GM19025 (cell line): ENCODE measurements around the gene ZNF100.
"Not testable (repeated sequence)": the region's sequence is repeated elsewhere in the genome, so short reads cannot be mapped to it uniquely, and the experiment has no call there.

Experiments
- ATAC-seq: cut with Tn5 transposase; IDR thresholded peaks from one replicate; pipeline ENCODE4 v1.9.1; 2021; ENCODE audit warnings: mild to moderate bottlenecking, low read depth, moderate library complexity; ENCODE audit not compliant: unreplicated experiment

Gene ZNF100

GRCh38 chr19:21705393-21705792, 62.0 kb downstream of the ZNF100 start:
- ATAC-seq, result no peak

DNA sequence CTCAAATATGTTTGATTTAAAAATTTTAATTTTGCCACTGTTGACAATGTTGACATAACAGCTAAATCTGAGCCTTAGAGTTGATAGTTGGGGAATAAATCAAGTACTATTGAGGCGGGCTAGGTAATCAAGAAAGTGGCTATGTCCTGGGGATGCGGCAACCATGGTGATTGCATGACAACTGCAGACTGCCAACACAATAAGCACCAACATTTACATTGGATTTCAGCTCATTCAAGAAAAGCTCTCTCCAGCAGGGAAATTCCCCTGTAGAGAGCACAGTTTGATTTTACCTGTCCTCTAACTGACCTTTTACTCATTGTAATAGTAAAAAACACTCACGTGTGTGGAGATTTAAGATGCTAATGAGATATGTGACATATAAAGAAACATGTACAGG, 63.1 kb downstream of the ZNF100 start:
- ATAC-seq, result no peak

GRCh38 chr19:21699197-21699596, 68.2 kb downstream of the ZNF100 start:
- ATAC-seq, result no peak

GRCh38 chr19:21698215-21698614, 69.2 kb downstream of the ZNF100 start:
- no peak for ATAC-seq

- no peak for ATAC-seq
Observed at GRCh38 chr19:21697698-21698097, 69.7 kb downstream of the ZNF100 start.

DNA sequence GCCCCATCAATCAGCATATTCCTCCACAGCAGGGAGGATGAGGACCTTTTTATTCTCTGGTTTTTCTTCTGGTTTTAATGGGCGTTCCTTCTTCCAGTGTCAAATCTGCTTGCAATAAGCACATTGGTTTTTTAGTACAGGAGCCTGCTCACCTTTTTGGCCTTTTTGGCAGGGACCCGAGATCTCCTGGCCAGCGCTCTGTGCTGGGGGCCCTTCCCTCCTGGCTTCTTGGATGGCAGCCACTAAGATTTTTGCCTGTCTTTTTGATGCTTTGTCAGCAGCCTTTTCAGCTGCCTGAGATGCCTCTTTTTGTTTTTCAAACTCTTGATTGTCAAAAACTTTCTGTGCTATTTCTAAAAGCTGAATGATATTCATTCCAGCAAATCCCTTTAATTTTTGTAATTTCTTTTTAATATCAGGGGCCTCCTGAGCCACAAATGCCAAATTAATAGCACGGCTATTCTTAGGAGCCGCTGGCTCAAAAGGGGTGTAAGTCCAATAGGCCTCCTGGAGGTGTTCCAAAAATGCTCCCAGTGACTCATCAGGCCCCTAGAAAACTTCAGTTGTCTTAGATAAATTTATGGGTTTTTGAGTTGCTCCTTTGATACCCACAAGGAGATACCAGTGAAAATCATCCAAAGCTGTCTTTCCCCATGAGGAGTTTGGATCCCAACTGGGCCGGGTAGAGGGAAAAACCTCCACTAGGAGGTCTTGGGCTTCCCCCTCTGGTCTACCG, 73.0 kb downstream of the ZNF100 start:
- ATAC-seq, result no peak

- ATAC-seq, result no peak
Observed at GRCh38 chr19:21693399-21693798, 74.0 kb downstream of the ZNF100 start.

GRCh38 chr19:21691661-21692060, 75.7 kb downstream of the ZNF100 start:
- no peak for ATAC-seq

DNA sequence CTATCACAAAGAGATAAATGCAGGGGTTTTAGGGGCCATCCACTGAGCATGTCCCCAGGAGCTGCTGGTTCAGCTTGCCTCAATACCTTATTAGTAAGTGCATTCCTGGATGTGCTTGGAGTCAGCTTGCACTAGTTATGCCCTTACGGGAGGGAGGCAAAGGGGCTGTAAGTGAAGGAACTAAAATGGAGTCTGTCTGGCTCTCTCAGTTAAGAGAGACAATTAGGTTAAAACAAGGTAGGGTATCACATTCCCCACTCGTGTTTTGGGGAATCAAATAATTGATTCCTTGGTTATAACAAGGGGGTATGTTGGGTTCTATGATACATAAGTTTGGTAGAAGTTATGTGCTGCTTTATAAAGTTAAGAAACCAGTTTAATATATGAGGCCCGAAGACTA, 78.9 kb downstream of the ZNF100 start:
- no peak for ATAC-seq

DNA sequence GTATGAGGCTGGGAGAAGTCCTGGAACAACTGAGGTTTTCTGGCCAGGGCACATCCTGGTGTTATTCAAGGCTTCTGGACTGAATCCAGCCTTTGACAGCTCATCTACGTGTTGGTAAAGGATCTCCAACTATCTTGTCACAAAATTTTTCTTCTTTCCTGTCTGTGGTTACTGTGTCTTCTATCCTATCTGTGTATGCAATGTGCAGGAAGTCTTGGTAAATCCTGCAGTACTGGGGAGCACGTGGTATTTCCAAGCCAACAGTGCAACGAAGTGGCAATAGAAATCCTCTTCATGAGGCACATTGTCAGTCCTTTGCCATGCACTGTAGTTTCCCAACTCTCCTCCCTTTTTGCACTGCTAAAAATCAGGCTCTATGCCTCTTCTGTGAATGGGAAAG, 86.7 kb downstream of the ZNF100 start:
- ATAC-seq, result no peak

DNA sequence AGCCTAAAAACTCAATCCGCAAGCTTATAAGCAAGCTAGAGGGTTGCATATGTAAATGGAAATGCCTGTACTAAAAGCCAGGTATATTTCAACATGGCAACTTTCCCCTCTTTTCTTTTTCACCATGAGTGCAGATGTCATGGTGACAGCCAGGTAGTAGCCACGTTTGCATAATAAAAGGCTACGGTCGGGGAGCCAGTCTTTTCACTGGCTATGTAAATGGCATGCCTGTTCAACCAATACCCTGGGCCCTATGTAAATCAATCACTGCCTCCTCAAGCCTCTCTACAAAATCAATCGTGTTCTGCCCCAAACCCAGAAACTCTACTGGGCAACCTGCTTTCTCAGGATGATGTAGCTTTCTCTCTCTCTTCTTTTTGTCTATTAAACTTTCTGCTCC, 87.4 kb downstream of the ZNF100 start:
- no peak for ATAC-seq

- no peak for ATAC-seq
Observed at GRCh38 chr19:21677696-21678418, 89.5 kb downstream of the ZNF100 start.

DNA sequence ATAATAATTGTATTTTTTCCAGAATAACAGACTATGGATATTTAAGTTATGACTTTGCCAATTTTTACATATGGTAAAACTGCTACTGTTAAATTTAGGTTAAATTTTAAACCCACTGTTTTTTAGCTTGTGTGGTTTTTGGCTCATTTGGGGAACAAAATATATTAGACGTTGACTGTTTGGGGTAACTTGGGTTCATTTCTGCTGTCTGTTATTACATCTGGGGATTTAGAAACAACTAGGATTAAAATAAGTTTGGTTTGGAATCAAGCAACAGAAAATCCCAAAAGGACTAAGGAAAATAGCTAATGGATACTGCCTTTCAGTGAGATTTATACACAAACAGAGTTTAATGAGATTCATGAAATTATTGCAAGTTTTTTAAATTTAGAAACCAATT, 92.9 kb downstream of the ZNF100 start:
- no peak for ATAC-seq

DNA sequence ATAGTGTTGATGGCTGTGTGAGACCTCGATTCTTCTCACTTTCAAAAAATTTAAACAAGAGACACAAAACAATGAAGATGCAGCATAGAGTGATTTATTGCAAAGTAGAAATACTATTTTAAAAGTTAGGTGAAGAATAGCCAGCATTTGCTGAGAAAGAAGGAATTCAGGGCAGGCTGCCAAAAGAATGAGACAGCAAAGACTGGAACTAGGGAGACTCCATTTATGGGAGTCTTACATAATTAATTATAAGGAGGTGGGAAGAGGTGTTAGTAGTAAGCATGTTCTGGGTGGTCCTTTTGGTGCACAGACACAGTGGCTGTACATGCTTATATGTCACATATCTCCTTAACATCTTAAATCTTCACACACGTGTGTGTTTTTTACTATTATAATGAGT, 93.9 kb downstream of the ZNF100 start:
- ATAC-seq, result not testable (repeated sequence)
